HepG2 (cell line): ENCODE measurements around the gene LEMD2. TPM values are rescaled to one million over a fixed set of nuclear protein-coding genes. Genes with fewer than 3 reads are reported as not detected.

ENCODE experiments used
- ATAC-seq: fragments of 200-7000 bp; cut with Tn5 transposase; 3 replicates; pipeline ENCODE4 v1.9.1; 2020; ENCODE audit warnings: mild to moderate bottlenecking, moderate library complexity
- BruUV-seq: library from RNA; stranded (reverse); fragments of 400-500 nt; replicated peaks from 2 replicates; lab custom pipeline; 2021; lab: Mats Ljungman, UMichigan
- CTCF ChIA-PET: fragments of 300-600 bp; formaldehyde crosslinking; extraction: SDS; loops from one replicate; lab custom pipeline; 2021; ENCODE audit warnings: low total read pairs, inconsistent platforms, low intra/inter-chr PET ratio; lab: Yijun Ruan, JAX
- POLR2A ChIA-PET: fragments of 350-600 bp; sonication (Branson Sonifier 250); formaldehyde crosslinking; loops from one replicate; lab custom pipeline; 2020; ENCODE audit warnings: antibody characterized with exemption, inconsistent platforms; lab: Yijun Ruan, JAX
- DNase-seq: peaks from one replicate; pipeline ENCODE4 v3.0.0-alpha.2; 2015; ENCODE audit warnings: low spot score
- FAIRE-seq: peaks from 3 replicates; lab custom pipeline; 2011; peaks lifted over from hg19 to GRCh38; lab: Jason Lieb, UNC
- H2AFZ ChIP-seq: one replicate; pipeline ENCODE4 v1.6.1; 2011; ENCODE audit warnings: low read length, inconsistent platforms
- H3K27ac ChIP-seq: fragments of 300-600 bp; 3 replicates; pipeline ENCODE4 v1.8.0; 2011; ENCODE audit warnings: mixed run types, mild to moderate bottlenecking, mixed read lengths, low read length, inconsistent platforms; ENCODE audit not compliant: insufficient read depth; ENCODE audit errors: extremely low read length
- H3K27me3 ChIP-seq, 2 experiments: fragments of 200-600 bp in 1 of 2; 2 replicates in 1 of 2; 3 replicates in 1 of 2; pipeline versions ENCODE4 v1.6.0 to v1.8.0; 2011; ENCODE audit warnings: low read length in 2 of 2, mild to moderate bottlenecking in 2 of 2, moderate library complexity in 2 of 2, inconsistent platforms in 1 of 2; ENCODE audit not compliant: insufficient read depth in 2 of 2, control insufficient read depth in 1 of 2
- H3K36me3 ChIP-seq, 2 experiments: fragments of 200-600 bp in 1 of 2; replicated peaks in 1 of 2; 2 replicates in 1 of 2; 3 replicates in 1 of 2; pipeline versions ENCODE4 v1.5.1 to v1.8.0; 2011; ENCODE audit warnings: low read length in 2 of 2, inconsistent platforms in 1 of 2; ENCODE audit not compliant: insufficient read depth in 2 of 2, control insufficient read depth in 1 of 2
- H3K4me1 ChIP-seq: 2 replicates; pipeline ENCODE4 v1.5.1; 2012; ENCODE audit warnings: low read length, inconsistent platforms; ENCODE audit not compliant: insufficient read depth
- H3K4me2 ChIP-seq: 2 replicates; pipeline ENCODE4 v1.6.0; 2011; ENCODE audit warnings: low read depth, low read length, inconsistent platforms
- H3K4me3 ChIP-seq, 3 experiments: fragments of 200-600 bp in 1 of 3; sonication (generic), shearing (Covaris generic) in 1 of 3; replicated peaks in 1 of 3; 2 replicates each; pipeline ENCODE4 v1.5.1; 2011 to 2016; ENCODE audit warnings: low read length in 3 of 3, inconsistent platforms in 2 of 3, low read depth in 2 of 3, mild to moderate bottlenecking in 2 of 3, control low read depth in 1 of 3, mixed read lengths in 1 of 3; ENCODE audit not compliant: insufficient read depth in 1 of 3
- H3K79me2 ChIP-seq: one replicate; pipeline ENCODE4 v1.6.1; 2011; ENCODE audit warnings: low read length, inconsistent platforms; ENCODE audit not compliant: insufficient read depth
- H3K9ac ChIP-seq: 2 replicates; pipeline ENCODE4 v1.6.0; 2011; ENCODE audit warnings: mild to moderate bottlenecking, low read depth, low read length, inconsistent platforms; ENCODE audit not compliant: insufficient read depth
- H3K9me3 ChIP-seq: 2 replicates; pipeline ENCODE4 v1.5.1; 2012; ENCODE audit warnings: mild to moderate bottlenecking, low read length
- H4K20me1 ChIP-seq: 2 replicates; pipeline ENCODE4 v1.6.0; 2011; ENCODE audit warnings: inconsistent platforms, mild to moderate bottlenecking, low read length, moderate library complexity; ENCODE audit not compliant: insufficient read depth
- AFF4 ChIP-seq: sonication (generic); formaldehyde crosslinking; IDR thresholded peaks from 2 replicates; pipeline ENCODE4 v1.4.0; 2020; ENCODE audit warnings: missing genetic modification reagents
- MXD4 ChIP-seq: IDR thresholded peaks from 2 replicates; pipeline ENCODE4 v1.6.1; 2016; ENCODE audit warnings: mild to moderate bottlenecking, missing biosample characterization, missing genetic modification reagents
- SAP130 ChIP-seq: IDR thresholded peaks from 2 replicates; pipeline ENCODE4 v1.6.1; 2016; ENCODE audit warnings: low read depth
- ZNF10 ChIP-seq: sonication (generic); formaldehyde crosslinking; IDR thresholded peaks from 2 replicates; pipeline ENCODE4 v1.4.0; 2020; ENCODE audit warnings: mild to moderate bottlenecking, low read depth, missing genetic modification reagents, borderline replicate concordance
- ZNF12 ChIP-seq: sonication (generic); formaldehyde crosslinking; IDR thresholded peaks from 2 replicates; pipeline ENCODE4 v1.5.0; 2020; ENCODE audit warnings: missing genetic modification reagents
- ZNF282 ChIP-seq: fragments of 450-650 bp; IDR thresholded peaks from 2 replicates; pipeline ENCODE4 v1.6.1; 2018; ENCODE audit not compliant: partially characterized antibody
- ZNF646 ChIP-seq: sonication (generic); formaldehyde crosslinking; IDR thresholded peaks from 2 replicates; pipeline ENCODE4 v1.9.0; 2021; ENCODE audit warnings: mild to moderate bottlenecking, missing genetic modification reagents
- ZNF768 ChIP-seq: sonication (generic); formaldehyde crosslinking; IDR thresholded peaks from 2 replicates; pipeline ENCODE4 v1.4.0; 2020; ENCODE audit warnings: missing genetic modification reagents
- whole genome bisulfite sequencing: methylation state at CpG from one replicate; pipeline ENCODE4 v1.1.6; 2017; ENCODE audit warnings: low lambda C conversion rate; 5-methylcytosine and 5-hydroxymethylcytosine counted together
- in situ Hi-C: cut with HindIII; loops from 2 replicates; pipeline ENCODE4 v1.10.0; 2017; ENCODE audit warnings: low pct_unique_long_range_greater_than_20kb; ENCODE audit not compliant: extremely low pct_ligation_motif_present
- intact Hi-C: fragments of 100-400 bp; cut with micrococcal nuclease; formaldehyde crosslinking; loops from one replicate; pipeline ENCODE4 v1.10.0; 2022; ENCODE audit not compliant: unreplicated experiment
- polyA plus RNA-seq, 8 experiments: library from polyadenylated mRNA; depleted of rRNA in 3 of 8; stranded (reverse) in 7 of 8; unstranded in 1 of 8; fragments of >200 nt; fragmentation: Illumina TruSeq in 4 of 8; extraction: Trizol in 4 of 8; gene quantifications; 2 replicates each; pipeline versions ENCODE4 v1.2.1 to v1.2.3, GENCODE V29; 2011 to 2016; ENCODE audit warnings: low read depth in 4 of 8, missing spikeins in 1 of 8, mixed read lengths in 1 of 8; ENCODE audit not compliant: insufficient read depth in 1 of 8
- total RNA-seq, 5 experiments: library from RNA; depleted of rRNA; stranded (reverse); fragments of >200 nt; fragmentation: Illumina TruSeq; extraction: Trizol; gene quantifications; 2 replicates each; pipeline ENCODE4 v1.2.3, GENCODE V29; 2016; ENCODE audit warnings: low read depth in 1 of 5
- TF ChIP-seq, protein P1 (sequence below): sonication (generic); formaldehyde crosslinking; IDR thresholded peaks from 2 replicates; pipeline ENCODE4 v1.4.0; 2020; ENCODE audit warnings: mild to moderate bottlenecking, missing genetic modification reagents

LEMD2 gene
- total and polyA plus RNA-seq, 2 of the 13 experiments (the other 11 are each of a cell fraction or from before 2014, with no cell fraction given): 45.2 to 62.9 TPM

DNA sequence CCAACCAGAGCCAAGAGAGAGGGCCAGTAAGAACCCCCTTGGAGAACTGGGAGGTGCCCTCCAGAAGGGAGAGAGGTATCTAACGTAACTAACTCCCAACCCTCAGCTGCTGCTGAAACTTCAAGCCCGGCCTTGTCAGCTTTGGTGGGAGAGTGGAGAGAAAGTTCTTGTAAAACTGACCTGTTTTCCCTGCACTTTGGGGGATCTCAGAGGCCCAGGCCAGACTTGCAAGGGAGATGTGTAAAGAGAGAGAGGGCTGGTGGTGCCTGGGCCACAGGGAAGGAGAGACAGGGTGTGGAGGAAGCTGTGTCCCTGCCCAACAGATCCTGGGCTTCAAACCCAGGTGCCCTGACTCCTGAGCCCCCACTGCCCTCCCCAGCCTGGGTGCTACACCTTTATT, 24.9 kb downstream of the LEMD2 start:
- POLR2A ChIA-PET: interaction anchor here (5.3 kb wide), 1 partner anchor 53 kb away, joined by 61 read pairs; the partner anchor contains the start of gene UQCC2
- FAIRE-seq: no peak
- WGBS: 20% methylated on average over 2 of the region's 2 CpGs

More for the DNA sequence above, 24.9 kb downstream of the LEMD2 start:
- TF ChIP-seq, protein P1, sequence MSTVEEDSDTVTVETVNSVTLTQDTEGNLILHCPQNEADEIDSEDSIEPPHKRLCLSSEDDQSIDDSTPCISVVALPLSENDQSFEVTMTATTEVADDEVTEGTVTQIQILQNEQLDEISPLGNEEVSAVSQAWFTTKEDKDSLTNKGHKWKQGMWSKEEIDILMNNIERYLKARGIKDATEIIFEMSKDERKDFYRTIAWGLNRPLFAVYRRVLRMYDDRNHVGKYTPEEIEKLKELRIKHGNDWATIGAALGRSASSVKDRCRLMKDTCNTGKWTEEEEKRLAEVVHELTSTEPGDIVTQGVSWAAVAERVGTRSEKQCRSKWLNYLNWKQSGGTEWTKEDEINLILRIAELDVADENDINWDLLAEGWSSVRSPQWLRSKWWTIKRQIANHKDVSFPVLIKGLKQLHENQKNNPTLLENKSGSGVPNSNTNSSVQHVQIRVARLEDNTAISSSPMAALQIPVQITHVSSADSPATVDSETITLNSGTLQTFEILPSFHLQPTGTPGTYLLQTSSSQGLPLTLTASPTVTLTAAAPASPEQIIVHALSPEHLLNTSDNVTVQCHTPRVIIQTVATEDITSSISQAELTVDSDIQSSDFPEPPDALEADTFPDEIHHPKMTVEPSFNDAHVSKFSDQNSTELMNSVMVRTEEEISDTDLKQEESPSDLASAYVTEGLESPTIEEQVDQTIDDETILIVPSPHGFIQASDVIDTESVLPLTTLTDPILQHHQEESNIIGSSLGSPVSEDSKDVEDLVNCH (CRISPR knock-in tag): no peak
- TF ChIP-seq ZNF10 (CRISPR knock-in tag) (no peak), ZNF282 (no peak), SAP130 (no peak), ZNF768 (CRISPR knock-in tag) (no peak), ZNF646 (CRISPR knock-in tag) (no peak), AFF4 (CRISPR knock-in tag) (no peak), ZNF12 (CRISPR knock-in tag) (no peak), MXD4 (CRISPR knock-in tag) (no peak)
- TF ChIP-seq, all 625 proteins: peak for 0
- no peak for DNase-seq
- no peak overlapping the region for H3K4me2 ChIP-seq
- no peaks in the 10 kb centered on the region for H3K36me3 ChIP-seq
- in situ Hi-C loops: loop anchor here (5.0 to 10.0 kb wide), 3 partner anchors 52 to 391 kb away; partner anchors contain the start of genes BAK1 and UQCC2
- no peaks in the 10 kb centered on the region for H3K9me3 ChIP-seq
- intact Hi-C loops: no loop called here
- ATAC-seq: no peak
- H4K20me1 ChIP-seq: no peaks in the 10 kb centered on the region
- no TSS peak for BruUV-seq
- H3K27me3 ChIP-seq: peaks cover 7 to 17% of the 10 kb centered on the region in 2 experiments; a peak in 3 of 5 replicates
- H2AFZ ChIP-seq: no peak overlapping the region
- CTCF ChIA-PET: interaction anchor here (4.2 kb wide), 1 partner anchor 19 kb away, joined by 77 read pairs; the partner anchor contains the start of gene IP6K3
- no peak overlapping the region for H3K4me3 ChIP-seq
- no peaks in the 10 kb centered on the region for H3K79me2 ChIP-seq
- H3K9ac ChIP-seq: no peak overlapping the region
- no peak overlapping the region for H3K27ac ChIP-seq
- peaks cover 35% of the 10 kb centered on the region for H3K4me1 ChIP-seq
